Measurements from ENCODE around the gene LTK.

Gene LTK

DNA sequence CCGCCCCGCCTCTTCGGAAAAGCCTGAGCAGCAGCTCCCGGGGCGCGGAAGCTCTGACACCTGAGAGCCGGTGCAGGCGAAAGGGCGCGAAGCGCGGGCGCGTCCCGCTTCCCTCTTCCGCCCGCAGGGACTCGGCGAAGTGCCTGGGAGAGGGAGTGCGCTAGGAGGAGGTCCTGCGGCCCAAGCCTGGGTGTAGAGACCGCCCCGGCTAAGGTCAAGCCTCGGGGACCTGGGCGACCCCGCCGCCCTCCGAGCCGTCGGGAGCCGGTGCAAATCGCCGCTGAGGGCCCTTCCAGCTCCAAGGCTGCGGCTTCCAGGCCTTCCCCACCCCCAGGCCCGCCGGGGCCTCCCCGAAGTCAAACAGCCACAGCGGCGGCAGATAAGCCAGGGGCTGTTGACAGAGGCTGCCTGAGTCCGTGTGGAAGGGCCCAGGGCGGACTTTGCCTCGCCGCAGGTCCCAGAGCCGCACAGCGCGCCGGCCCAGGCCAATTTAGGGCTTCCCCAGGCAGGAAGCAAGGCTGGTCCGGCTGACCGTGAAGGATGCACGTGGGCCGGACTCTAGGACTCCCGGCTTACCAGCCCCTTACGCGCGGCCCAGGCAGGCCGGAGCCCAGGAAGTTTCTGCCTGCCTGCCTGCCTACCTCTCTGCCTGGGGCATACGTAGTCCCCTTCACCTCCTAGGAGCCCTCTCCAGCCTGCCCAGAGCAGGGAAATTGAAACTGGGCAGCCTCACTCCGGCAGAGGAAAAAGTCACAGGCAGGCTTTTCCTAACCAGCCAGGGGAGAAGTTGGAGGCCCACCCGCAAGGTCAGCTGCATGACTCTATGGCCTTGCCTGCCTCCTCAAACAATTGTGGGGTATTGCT is 17.7 kb downstream of the LTK start:
- no peak for DNase-seq

DNA sequence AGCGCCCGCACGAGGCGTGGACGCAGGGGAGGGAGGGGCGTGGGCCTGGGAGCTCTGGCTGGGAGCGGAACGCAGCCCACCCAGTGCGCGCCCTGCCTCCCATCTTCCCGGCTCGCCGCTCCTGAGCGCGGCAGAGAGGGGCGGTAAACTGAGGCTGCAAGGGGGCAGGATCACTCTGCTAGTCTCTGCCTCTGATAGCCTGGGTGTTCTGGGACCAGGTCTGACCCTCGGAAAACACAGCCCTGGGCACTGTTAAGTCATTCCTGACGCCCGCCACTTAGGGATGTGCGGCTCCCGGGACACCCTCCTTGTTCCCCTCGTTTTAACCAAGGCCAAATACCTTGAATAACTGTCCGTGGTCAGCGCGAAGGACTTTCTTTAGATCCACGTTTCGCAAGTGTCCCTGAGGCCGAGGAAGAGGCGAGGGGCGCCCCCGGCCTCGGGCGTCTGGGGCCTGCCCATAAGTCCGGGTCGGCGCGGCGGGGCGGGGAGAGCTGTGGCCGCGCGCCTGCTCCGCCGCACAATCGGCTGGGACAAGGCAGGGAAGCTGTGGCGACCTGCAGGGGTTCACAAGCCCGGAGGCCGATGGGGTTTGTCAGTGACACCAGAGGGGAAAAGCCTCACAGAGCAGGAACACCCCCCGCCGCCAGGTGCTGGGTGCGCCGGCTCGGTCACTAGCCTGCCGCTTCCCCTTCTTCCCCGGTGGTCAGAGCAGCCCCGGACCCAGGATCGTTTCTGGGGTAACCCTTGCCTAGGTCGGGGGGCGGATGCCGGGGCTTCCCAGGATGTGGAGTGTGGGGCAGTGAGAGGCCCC is 18.5 kb downstream of the LTK start:
- no peak for DNase-seq

DNA sequence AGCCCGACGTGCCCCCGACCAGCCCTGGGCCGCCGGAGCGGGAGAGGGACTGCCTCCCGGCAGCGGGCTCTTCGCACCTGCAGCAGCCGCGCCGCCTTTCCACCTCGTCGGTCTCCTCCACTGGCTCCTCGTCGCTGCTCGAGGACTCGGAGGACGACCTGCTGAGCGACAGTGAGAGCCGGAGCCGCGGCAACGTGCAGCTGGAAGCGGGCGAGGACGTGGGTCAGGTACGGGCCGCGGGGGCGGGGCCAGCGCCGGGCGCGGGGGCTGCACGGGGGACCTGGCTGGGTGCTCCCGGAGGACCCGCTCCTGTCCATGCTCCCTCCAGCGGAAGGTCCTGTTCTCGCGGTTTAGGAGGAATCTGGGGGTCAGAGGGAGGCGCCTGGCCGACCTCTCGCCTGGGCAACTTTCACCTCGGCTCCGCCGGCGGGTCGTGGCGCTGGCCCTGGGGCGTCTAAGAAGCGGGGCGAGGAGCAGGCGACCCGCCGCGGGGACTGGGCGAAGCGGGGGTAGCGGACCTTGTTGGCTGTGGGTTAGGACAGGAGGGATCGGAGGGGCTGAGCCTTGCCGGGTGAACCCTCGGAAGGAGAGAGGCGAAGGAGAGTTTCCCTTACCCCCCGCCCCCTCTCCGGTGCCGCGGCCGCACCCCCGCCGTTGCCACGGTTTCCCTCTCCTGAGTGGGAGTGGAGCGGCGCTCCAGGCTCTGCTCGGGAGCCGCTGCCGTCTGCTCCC is 19.3 kb downstream of the LTK start:
- DNase-seq: no peak

DNA sequence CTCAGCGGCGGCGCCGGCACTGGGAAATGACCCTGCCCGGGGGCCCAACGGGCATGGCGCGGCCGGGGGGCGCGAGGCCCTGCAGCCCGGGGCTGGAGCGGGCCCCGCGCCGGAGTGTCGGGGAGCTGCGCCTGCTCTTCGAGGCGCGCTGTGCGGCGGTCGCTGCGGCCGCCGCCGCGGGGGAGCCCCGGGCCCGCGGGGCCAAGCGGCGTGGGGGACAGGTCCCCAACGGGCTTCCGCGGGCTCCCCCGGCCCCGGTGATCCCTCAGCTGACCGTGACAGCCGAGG is 19.8 kb downstream of the LTK start:
- DNase-seq: no peak

DNA sequence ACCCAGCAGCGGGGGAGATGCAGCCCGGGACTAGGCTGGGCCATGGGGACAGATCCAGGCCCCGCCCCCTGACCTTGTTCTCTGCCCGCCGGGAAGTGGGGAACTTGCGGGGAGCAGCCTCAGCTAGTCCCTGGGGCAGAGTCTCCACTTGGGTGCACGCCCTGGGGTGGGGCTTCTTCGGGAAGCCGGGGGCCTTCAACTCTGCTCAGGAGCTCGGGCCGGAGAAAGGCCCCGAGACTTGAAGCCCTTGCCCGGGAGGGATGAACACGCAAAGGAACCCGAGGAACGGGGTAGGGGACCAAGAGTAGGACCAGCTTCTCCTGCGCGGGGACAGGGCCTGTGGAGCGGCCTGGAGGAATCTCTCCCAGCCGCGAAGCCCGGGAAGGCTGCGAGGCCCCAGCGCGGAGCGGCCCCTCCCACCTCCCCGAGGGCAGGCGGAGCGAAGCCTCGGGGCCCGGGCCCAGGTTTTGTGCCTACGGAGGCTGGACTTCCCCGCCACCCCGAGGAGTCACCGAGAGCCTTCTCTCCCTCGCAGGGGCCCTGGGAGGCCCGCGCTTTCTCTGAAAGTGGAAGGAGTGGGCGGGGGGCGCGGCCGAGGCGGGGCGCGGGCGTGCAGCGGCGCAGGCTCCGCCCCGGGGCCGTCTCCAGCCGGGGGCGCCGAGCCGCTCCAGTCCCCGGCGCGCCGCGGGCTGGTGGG is 20.3 kb downstream of the LTK start, which contains the start of gene ITPKA:
Gene ITPKA (plus strand): TSS at position 670 of the 697 bp plus-strand sequence. CDS start 54 bp downstream, outside the sequence.
- no peak for DNase-seq

DNA sequence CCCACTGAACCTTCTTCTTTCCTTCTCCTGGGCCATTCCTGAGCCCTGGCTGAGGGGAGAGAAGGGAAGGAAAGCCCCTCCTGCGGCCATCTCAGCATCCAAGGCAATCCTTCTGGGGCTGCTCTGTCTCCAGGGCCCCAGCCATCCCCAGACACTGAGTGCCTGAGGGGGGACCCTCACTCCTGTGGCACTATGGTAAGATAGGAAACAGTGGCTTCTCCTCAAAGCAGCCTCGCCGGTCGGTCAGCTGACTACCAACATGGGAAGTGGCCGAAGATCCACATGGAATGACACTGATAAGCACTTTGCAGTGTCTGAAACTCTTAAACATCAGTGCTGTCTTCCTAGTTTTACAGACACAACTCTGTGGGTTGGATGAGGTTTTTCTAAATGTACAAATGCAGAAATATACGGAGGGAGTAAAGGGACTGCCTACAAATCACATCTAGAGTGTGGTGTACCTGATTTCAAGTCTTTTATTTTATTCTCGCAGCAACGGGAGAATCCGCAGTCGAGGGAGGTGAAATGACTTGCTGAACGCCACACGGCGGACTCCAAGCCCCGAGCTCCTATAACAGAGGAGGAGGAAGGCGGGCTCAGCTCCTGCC is 20.9 kb downstream of the LTK start:
- DNase-seq: no peak

DNA sequence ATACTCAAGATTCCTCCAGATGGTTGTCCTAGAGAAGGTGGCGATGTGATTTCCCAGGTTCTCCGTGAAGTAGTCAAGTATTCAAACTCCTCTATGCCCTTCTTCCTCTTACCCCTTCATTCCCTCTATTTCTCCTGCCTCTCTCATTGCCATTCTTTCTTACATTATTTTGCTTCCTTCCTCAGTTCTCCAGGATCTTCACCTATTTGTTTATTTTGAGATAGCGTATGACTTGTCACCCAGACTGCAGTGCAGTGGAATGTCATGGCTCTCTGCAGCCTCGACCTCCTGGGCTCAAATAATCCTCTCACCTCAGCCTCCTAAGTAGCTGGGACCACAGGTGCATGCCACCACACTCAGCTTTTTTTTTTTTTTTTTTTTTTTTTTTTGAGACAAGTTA is 21.7 kb downstream of the LTK start:
- no peak for DNase-seq

DNA sequence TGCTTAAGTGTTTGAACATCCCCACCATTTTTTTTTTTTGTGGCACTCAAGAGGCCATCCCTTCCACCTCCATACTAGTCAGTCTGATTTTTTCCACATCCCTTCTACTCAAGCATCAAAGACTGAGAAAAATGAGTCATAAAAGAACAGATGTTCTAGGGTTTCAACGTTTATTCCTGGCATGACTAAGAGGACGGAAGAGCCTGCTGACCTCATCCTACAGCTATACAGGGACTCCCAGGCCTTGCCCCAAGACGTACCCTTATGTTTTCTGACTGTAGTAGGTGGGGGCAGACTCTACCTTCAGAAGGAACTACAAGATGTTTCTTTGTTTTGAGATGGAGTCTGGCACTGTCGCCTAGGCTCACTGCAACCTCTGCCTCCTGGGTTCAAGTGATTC is 23.3 kb downstream of the LTK start:
- no peak for DNase-seq

DNA sequence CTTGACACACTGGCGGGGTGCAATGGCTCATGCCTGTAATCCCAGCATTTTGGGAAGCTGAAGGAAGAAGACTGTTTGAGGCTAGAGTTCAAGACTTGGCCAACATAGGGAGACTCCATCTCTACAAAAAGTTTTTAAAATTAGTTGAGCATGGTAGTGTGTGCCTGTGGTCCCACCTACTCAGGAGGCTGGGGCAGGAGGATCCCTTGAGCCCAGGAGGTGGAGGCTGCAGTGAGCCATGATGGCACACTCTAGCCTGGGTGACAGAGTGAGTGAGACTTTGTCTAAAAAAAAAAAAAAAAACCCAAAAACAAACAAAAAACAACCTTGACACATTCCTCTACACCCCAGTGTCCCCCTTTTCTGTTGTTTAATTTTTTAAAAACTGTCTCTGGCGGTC is 24.0 kb downstream of the LTK start:
- no peak for DNase-seq

DNA sequence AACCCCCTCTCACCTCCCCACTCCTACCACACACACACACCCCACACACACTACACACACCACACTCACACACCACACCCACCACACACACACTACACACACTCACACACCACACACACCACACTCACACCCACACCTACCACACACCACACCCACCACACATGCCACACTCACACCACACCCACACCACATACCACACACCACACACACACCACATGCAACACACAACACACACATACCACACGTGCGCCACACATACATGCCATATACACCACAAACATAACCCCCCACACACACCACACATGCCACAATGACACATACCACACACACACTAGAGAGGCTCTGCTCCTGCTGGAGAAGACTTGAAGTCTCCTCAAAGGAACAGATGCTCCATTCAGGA is 25.8 kb downstream of the LTK start:
- no peak for DNase-seq

DNA sequence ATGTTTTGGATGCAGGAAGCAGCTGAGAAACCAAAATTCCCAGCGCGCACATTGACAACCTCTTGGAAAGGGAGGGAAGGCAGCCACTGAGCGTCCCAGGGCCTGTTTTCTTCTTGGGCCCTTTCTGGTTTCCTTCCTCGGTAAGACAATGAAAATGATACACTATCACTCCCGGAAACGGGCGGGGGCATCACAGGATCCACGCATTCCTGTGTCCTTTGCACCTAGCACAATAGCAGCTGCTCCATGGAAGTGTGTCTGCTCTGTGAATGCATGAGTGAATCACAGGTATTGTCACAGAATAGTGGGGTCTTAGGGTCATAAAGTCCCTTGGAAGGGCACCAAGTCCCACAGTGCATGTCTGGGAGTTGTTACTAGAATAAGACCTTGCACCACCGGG is 26.2 kb downstream of the LTK start:
- DNase-seq: no peak

DNA sequence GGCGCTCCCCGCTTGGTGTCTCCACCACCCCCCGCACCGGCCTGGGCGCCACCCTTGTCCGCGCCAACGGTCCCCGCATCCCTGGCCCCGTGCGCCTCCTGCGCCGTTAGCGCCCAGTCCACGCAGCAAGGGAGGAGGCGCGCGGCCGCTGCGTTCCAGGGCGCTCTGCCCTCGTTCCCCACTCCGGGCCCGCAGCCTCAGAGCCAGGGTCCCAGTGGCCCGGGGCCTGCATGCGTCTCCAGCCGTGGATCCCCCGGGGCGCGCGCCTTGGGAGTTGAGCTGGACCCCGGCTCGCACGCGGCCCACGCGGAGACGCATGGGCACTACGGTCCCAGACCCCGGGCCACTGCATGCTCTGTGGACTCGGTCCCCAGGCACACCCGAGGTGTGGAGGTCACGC is 27.3 kb downstream of the LTK start:
- DNase-seq: no peak

DNA sequence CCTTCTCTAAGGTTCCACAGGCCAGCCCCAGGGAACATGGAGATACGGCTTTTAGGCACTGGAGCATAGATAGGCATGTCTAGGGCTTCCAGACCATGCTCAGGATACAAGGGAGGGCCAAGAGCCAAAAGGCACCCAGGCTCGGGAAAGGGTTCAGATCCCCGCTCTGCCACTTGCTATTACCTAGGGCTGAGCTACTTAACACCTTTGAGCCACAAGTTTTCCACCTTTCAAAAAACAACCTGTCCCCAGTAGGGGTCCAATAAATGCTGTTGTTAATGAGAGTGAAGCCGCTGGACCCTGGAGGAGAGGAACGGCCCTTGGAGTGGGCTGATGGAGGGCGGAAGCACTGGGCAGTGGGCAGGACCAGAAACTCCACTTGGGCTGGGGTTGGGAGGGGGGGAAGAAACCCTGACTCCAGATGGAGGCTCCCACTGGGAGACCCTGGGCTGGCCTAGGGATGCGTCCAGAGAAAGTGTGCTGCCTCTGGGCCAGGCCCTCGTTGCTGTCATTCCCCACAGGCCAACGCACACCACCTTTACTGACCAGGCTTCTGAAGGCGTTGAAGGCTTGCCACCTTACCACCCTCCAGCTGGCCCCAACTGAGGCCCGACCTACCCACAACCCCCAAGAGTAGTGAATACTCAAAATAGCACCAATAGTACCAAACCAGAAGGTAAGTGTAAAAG is 28.5 kb downstream of the LTK start:
- DNase-seq: no peak

DNA sequence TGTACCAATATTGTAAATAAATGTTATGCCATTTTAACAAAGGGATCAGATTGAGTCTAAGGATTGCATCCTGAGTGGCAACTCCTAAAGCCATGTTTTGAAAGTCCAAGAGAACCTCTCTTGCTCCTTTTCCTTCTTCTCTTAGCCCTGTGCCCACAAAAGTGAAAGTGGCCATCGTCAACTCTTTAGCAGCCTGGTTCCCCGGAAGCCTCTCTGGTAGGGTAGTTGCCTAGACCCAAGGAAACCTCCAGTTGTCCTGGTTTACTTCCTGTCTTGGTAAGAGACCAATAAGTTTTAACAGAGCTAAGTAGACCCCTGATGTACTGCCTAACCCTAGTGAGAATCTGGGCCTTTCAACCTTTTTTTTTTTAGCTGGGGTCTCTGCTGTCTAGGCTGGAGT is 30.1 kb downstream of the LTK start:
- DNase-seq: no peak

DNA sequence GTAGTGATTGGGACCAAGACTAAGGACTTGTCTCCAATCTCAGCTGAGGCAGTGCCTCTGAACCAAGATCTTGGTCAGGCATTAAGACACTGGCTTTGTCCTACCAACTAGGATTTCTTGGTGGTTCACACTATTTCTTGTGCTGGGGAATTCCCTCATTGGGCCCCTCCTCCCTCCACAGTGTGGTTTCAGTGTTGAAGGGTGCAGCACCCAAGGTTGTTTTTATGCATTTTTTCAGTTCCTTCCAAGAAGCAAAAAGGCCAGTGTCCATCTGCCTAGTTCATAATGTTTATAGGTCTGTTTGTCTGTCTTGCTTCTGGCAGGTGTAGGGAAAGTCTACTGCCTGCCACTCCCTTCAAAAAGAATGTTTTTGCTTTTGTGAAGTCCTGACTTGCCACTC is 30.5 kb downstream of the LTK start:
- DNase-seq: no peak

DNA sequence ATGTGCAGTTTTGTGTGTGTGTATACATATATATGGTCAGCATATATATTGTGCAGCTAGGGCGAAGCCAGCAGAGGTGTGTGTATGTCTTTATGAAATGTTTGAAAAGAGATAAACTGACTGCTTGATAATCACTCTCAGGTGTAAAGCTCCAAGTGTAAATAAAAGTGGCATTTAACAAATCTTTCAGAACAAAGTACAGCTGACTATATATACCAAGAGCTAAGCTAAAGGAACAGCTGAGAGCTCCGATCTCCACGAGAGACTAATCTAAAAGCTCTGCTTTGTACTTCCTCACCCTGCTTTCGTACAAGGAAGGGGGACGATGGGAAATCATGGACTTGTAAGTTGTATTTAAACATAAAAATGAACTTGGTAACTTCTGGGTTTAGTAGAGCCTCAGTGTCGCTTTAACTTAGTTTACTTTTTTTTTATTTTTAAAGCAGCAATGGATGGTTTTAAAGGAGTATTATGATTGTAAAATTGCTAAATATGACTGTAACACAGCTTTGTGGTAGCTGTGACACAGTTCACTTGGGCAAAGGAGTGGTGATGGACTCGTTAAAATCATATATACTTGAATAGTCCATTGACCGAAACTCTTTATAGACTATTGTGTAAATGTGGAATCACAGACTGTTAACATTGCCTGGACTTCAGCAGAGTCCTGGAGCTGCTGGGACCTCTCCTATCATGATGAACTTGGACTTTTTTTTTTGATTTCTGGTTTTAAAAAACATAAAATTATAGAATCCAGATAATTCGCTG is 31.3 kb downstream of the LTK start:
- no peak for DNase-seq

DNA sequence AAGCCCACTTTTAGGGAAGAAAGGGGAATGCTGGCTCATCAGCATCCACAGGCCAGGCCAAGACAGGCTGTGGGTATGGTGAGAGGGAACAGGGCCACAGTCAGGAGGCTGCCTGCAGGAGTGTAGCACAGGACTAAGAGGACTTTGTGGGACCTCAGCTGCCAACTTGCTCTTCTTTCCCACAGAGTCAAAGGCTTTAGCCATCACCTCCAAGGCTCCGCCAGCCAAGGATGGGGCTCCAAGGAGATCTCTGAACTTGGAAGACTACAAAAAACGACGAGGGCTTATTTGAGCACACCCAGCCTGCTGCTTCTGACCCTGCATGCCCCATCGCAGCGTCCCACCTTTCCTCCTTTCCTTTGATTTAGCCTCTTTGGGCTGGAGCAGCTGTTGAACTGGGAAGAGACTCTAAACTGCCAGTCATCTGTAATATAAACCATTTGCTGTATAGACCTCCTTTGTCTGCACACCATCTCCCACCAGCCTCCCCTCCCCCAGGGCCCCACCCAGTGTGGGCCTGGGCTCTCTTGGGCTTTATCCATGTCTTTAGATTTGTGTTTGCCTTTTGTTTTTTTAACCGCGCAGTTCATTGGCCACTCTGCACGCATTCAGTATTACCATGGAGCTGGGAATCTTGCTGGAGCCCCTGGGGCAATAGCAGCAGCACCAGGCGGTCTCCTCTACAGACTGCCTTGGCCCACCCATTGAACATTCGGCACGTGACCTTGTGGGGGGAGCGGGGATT is 33.1 kb downstream of the LTK start:
- DNase-seq: no peak

DNA sequence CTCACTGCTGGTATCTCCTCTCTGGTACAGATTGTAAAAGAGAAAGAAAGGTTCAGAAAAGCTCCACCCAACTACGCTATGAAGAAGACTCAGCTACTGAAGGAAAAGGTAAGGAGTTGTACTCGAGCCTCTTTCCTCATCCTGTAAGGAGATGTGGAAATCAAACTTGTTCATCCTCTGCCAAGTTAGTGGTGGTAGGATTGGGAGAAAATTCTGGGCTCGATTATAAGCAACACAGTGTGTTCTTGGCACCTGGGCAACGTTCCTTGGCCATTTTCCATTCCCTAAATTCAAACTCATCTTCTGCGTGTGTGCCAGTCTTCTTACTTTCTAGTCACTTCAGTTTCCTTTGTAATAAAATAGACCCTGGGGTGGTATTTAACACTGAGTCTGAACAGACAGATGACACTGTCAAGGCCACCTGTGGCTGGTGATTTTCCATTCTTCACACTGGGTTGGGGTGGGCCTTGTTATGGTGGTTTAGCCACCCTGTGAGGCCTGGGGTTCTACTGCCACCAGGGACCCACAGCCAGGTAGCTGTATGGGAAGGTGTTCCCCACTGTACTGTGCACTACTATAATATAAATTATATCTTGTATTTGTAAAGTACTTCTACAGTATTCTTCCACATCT is 37.1 kb downstream of the LTK start:
- DNase-seq: no peak

DNA sequence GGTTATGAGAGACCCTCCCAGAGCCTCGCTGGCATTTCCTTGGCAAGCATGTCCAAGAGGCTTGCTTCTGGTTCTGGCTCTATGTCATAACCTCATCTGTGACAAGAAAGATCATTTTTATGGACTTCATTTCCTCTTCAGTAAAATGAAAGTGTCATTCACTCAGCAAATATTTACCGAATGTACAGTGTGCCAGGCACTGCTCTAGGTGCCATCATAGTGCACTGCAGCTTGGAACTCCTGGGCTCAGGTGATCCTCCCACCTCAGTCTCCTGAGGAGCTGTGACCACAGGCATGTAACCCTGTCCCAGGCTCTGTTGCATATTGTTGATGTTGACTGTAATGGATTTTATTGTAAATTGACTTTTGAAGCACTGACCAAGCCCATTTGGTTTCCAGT is 38.7 kb downstream of the LTK start:
- no peak for DNase-seq

DNA sequence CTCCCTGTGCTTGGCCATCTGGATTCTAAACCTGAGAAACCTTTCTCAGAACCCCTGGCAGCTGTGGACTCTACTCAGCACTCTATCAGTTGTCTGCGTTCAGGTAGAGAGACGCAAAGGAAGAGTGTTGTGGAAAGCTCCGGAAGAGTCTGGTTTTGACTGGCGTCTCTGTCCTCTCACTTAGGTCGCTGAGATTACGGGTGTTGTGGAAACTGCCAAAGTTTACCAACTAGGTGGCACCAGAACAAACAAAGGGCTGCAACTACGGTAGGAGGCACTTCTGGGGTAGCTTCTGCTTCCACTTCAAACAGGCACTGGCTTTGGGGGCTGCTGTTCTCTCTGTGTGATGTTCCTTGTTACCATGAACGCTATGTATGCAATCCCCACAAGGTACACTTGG is 39.2 kb downstream of the LTK start:
- DNase-seq: no peak

Measured in NCI-H2081 treated with DMSO at 0.1 percent for 48 hours (cell line).